GM21576 (cell line): ENCODE measurements around the gene TTC23L.

Experiments
- ATAC-seq: cut with Tn5 transposase; IDR thresholded peaks from one replicate; pipeline ENCODE4 v1.9.1; 2021; ENCODE audit warnings: mild to moderate bottlenecking, moderate library complexity; ENCODE audit not compliant: unreplicated experiment

Gene TTC23L

GRCh38 chr5:34868791-34869190 is 29.8 kb downstream of the TTC23L start:
- ATAC-seq: no peak

GRCh38 chr5:34869256-34869655 is 30.3 kb downstream of the TTC23L start:
- no peak for ATAC-seq

DNA sequence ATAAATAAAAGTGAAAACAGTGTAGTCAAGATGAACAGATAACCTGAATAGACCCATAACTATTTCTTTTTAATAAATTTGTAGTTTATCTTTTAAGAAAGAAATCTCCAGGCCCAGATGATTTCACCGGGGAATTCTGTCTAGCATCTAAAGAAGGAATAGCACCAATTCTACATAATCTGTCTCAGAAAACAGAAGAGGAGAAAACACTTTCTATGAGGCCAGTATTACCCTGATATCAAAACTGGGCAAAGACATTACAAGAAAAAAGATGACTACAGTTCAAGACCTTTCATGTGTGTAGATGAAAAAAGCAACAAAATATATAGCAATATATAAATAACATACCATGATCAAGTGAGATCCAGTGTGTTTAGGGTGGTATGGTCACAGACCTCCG is 31.4 kb downstream of the TTC23L start:
- ATAC-seq: no peak

DNA sequence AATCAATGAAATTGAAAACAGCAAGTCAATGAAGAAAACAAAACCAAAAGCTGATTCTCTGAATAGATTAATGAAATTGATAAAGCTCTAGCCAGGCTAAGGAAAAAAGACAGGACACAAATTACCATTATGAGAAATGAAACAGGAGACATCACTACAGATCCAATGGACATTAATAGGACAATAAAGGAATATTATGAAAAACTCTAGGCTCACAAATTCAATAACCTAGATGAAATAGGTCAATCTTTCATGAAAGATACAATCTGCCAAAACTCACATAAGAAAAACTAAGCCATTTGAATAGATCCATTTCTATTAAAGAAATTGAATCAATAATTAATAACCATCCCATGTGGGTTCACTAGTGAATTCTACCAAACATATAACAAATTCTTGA is 37.3 kb downstream of the TTC23L start:
- no peak for ATAC-seq

DNA sequence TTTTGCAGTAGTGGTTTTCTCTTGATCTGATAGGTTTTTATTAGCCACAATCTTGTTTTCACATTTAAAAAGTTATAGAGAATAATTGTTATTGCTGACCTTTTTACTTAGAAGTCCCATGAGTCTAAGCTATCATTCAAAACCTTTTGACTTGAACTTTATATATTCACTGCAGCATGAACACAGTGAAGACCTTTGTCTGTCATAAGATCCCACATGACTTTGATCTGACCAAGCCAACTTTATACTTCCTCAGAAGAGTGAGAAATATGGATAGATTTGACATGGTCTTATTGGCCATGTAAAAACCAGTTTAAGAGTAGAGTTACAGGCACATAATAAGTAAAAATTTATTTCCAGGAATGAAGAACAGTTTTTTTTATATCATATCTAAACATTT is 42.3 kb downstream of the TTC23L start:
- ATAC-seq: no peak

GRCh38 chr5:34886392-34887119 is 47.6 kb downstream of the TTC23L start:
- ATAC-seq: no peak

- no peak for ATAC-seq
Measured at GRCh38 chr5:34889394-34889793, 50.4 kb downstream of the TTC23L start.

DNA sequence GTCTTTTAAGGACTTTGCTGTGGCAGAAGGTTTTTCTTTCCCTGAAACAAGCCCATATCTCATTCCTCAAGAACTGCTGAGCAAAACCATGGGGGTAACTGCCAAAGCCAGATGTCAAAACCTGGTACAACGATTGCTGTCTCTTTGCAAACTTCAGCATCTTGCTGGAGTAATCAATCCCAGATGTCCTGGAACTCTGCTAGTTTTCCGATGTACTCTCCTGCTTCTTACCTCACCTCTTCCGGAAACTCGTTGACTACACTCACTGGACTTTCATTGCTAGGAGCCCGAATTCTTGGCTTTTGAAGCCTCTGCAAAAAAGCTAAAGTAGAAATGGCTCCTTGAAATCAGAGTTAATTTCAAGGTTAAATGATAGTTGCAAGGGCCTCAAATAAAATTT is 53.0 kb downstream of the TTC23L start:
- ATAC-seq: no peak

- no peak for ATAC-seq
Measured at GRCh38 chr5:34892414-34892813, 53.5 kb downstream of the TTC23L start.

DNA sequence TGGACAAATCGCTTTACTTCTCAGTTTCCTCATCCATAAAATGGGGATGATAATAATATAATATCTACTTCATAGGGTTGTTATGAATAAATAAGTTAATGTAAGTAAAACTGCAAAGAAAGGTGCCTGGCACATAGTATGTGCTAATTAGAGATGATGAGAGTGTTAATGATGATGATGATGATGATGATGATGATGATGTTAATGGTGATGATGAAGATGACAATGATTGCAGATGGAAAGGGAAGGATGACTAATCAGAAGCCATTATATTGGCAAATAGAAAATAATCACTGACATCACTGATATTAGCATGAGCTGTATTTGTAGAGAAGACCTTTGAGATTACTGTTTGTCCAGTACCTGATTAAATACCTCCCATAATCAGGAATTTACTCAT is 55.8 kb downstream of the TTC23L start:
- no peak for ATAC-seq

DNA sequence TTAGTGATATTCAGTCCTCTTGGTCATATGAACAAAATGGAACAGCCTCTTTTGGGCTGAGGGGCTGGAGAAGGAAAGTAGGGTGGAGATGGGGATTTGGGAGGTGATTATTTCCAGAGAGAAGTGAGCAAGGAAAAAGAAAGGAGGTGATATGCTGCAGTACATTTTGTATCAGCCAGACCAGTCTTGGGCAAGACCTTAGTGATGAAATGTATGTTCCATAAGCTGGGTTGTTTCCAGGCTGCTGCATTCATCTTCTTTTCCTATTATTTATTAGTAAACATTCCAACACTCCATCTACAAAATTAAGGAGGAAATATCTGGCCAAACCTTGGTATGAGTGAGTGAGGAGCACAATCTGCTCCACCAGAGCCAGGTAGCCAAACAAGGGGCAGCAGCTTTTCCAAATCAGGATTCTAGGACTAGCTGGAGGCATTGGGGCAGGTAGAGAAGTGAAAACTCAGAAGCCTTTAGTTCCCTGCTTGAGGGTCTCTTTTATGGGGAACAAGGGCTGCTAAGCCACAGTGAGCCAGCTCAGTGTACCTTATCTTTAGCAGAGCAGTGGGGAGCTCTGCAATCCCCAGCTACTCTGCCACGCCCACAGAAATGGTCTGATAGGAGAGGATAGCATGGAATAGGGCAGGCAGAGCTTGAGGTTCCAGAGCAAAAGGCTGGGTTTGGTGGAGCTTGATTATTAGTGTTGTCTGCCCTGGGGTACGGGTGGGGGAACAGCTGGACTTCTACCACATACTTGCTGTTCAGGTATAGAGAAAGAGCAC is 56.9 kb downstream of the TTC23L start:
- ATAC-seq: no peak

DNA sequence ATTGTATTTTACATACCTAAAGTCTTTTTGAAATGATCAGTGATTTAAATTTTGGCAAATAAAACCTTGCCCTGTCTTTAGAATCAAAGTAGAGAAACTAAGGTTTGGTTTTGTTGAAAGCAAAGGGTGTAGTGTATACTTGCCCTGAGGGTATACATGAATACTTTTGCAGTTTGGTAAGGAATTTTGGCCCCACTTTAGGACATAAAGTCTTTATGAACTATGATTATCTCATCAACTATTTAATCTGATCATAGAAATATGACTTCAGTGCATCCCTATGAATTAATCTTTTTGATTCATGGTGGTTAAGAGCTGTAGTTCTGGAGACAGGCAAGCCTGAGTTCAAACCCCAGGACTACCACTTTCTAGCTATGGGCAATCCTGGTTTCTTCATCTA is 58.7 kb downstream of the TTC23L start:
- no peak for ATAC-seq

DNA sequence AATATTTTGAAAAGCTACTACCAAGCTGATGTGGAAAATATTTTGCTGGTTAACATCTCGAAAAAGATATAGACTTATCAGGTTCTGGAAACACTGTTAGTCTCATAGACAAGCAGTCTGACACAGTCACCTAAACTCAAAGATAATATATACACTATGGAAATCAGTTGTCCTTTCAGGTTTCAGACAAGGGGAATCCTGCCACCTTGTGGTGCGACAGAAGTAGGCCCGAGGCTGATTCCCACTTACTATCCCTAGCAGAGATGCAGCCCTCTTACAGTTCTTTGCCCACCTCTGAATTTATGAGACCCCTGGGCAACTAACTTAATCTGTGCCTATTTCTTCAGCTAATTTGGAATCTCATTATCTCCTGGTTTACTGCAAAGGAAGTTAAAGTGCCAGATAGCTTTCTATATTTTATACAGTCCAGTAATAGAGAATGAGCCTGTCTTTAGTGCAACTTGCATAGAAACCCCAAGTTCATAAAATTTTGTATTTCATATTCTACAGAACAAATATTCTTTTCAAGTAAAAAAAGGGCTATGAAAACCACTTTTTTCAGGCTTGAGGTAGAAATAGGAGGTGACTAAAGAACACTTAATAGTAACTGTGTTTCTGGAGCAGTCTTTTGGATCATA is 59.4 kb downstream of the TTC23L start:
- peak; percentile 75 for ATAC-seq

DNA sequence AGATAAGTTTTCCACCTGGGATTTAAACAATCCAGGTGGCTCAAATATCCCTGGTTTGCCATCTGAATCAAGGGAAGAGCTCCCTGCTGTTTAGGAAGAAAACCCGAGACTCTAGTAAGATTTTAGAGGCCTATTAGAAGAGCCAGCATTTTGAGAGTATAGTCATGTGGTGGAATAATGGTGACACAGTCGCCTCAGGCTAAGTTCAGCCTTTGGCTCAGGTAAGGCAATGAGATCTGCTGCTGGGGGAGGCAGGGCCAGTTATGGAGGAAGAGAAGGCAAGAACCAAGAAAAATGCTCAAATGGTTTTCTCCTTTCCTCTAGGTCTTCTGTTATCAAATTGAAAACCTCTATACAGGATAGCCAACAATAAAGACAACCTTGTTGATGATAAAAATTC is 60.1 kb downstream of the TTC23L start:
- ATAC-seq: no peak

- no peak for ATAC-seq
Measured at GRCh38 chr5:34900652-34901051, 61.7 kb downstream of the TTC23L start.

DNA sequence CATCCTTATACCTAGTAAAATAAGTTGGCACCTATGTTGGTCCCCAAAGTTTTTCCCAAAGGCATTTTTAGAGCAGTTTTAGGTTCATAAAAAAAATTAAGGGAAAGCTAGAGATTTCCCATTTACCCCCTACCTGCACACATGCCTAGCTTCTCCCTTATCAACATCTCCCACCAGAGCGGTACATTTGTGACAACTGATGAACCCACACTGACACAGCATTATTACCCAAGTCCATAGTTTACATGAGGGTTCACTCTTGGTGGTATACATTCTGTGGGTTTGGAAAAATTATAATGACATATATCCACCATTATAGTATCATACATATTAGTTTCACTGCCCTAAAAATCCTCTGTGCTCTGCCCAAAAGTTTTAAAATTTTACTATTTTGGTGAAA is 64.3 kb downstream of the TTC23L start:
- ATAC-seq: no peak

GRCh38 chr5:34905564-34905963 is 66.6 kb downstream of the TTC23L start:
- ATAC-seq: no peak

DNA sequence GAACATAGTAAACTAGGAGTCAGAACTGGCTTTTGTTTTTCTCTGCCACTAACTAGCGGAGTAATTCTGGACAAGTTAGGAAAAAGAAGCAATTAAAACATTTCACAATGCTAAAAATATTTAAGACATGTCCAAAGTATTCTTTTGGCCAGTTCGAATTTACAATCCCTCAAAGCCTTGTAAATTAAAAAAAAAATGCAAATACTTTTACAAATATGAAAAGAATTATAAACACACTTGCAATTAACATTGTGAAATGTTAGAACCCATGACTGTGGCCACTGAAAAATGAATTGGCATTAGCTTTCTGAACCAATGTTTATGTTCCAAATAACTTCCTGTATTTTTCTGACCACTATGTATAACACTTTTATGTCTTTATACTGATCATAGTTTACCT is 74.1 kb downstream of the TTC23L start:
- no peak for ATAC-seq

DNA sequence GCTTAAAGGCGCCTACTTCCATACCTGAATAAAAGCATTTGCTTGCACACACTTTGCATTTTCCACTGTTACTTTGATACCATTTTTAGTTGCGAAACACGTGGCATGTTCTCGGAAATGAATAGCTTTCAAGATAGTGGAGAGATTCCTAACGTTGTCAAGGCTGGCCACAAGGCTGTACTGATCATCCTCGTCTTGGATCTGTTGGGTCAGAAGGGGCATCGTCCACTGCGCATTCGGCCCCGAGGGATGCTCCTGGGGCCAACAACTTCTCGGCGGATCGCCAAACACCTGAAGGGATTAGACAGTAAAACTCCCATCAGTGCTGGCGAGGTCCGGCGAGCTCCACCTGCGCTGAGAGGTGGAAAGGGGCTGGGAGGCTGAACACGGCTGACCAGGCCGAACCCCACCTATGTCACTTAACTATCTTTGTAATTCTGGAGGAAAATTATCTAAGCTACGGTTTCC is 75.7 kb downstream of the TTC23L start:
- peak; percentile 9 for ATAC-seq

DNA sequence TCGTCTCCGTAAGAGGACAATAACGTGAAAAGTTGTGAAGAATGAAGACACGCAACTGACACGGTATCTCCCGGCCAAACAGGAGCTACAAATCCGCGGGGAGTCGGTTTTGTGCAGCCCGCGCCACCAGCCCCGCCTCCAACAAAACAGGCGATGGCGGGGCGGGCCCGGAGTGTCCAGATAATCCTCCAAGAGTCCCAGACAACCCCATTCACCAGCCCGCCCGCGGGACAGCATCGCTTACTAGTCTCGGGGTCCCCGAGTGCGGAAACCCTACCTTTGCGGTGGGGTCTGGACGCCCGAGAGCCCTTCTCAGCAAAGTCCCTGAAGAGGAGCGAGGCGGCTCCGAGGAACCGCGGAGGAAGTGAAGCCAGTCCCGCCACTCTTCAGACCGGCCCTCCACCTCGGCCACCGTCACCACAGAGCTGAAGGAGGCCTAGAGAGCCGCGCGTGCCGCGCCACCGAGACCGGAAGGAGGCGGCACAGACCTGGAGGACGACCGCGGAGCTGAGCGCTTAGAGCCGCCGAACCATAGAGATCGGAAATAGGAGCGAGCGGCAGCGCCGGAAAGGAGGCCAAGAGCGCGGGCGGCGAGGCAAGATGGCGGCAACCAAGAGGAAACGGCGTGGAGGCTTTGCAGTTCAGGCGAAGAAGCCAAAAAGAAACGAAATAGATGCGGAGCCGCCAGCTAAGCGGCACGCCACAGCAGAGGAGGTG is 76.3 kb downstream of the TTC23L start, which contains the start of the genes BRIX1 and RAD1:
TSS of gene BRIX1 (plus strand) at position 573 of the 717 bp plus-strand sequence. CDS start at position 601, 28 bp downstream.
TSS of gene RAD1 (minus strand) at position 366 of the 717 bp plus-strand sequence. CDS start 612 bp downstream, outside the sequence.
- ATAC-seq: peak; percentile 98

DNA sequence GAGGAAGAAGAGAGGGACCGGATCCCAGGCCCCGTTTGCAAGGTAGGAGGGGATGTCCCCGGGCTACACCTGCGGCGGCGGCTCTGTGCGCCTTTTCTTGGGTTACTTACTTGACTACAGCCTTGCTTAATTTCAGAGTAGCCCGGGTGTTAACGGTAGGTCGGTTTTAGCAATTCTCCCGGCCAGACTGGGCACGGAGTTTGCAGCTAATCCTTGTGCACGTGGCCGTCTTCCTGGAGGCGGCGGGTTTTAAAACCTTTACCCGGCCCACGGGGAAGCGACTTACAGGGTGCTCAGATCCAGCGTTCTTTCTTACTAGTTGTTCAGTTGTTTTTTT is 76.9 kb downstream of the TTC23L start:
- peak; percentile 10 for ATAC-seq
